8988T (cell line): ENCODE measurements around the gene TMEM89.

Experiments
- DNase-seq: peaks from one replicate; pipeline ENCODE4 v3.0.0; 2011

Gene TMEM89

GRCh38 chr3:48609088-48610005, 12.2 kb downstream of the TMEM89 start, which contains the start of gene UQCRC1:
Gene UQCRC1, minus strand, starts transcription at chr3:48609646. Its CDS starts 26 bp downstream, at chr3:48609620.
- peak; percentile 95 for DNase-seq

GRCh38 chr3:48607519-48607918, 14.1 kb downstream of the TMEM89 start:
- DNase-seq, result no peak

- DNase-seq, result no peak
These were observed 20.0 kb downstream of the TMEM89 start for GRCh38 chr3:48601622-48601994.

- no peak for DNase-seq
These were observed 20.6 kb downstream of the TMEM89 start for GRCh38 chr3:48600711-48601621.

GRCh38 chr3:48599509-48600285, 21.9 kb downstream of the TMEM89 start:
- DNase-seq, result no peak

GRCh38 chr3:48599077-48599501, 22.5 kb downstream of the TMEM89 start:
- DNase-seq, result peak; percentile 27

- DNase-seq, result peak; percentile 38
These were observed 23.1 kb downstream of the TMEM89 start for GRCh38 chr3:48598323-48599076.

GRCh38 chr3:48597408-48597800, 24.2 kb downstream of the TMEM89 start:
- peak; percentile 10 for DNase-seq

GRCh38 chr3:48596676-48597407, 24.7 kb downstream of the TMEM89 start:
- DNase-seq, result peak; percentile 33

- DNase-seq, result peak; percentile 40
These were observed 25.4 kb downstream of the TMEM89 start for GRCh38 chr3:48596157-48596556.

- peak; percentile 96 for DNase-seq
These were observed 25.9 kb downstream of the TMEM89 start for GRCh38 chr3:48595526-48596121.

GRCh38 chr3:48595075-48595525, 26.5 kb downstream of the TMEM89 start, which contains the start of gene COL7A1:
Gene COL7A1, minus strand, starts transcription at chr3:48595329. Its CDS starts 170 bp downstream, at chr3:48595159.
- no peak for DNase-seq

GRCh38 chr3:48594417-48595049, 27.0 kb downstream of the TMEM89 start:
- DNase-seq, result no peak

GRCh38 chr3:48593337-48593736, 28.2 kb downstream of the TMEM89 start:
- no peak for DNase-seq

GRCh38 chr3:48592519-48593087, 29.0 kb downstream of the TMEM89 start:
- DNase-seq, result no peak

- DNase-seq, result no peak
These were observed 29.6 kb downstream of the TMEM89 start for GRCh38 chr3:48591886-48592518.

GRCh38 chr3:48591436-48591835, 30.1 kb downstream of the TMEM89 start:
- no peak for DNase-seq

- DNase-seq, result no peak
These were observed 33.3 kb downstream of the TMEM89 start for GRCh38 chr3:48588230-48588629.

- DNase-seq, result no peak
These were observed 33.9 kb downstream of the TMEM89 start for GRCh38 chr3:48587686-48588085.
